H1 (cell line): ENCODE data around the gene OLA1. TPM values are rescaled to one million over a fixed set of nuclear protein-coding genes. Genes with fewer than 3 reads are reported as not detected.

ENCODE experiments used
- CTCF ChIA-PET: fragments of 300-600 bp; sonication (Branson Sonifier 250); formaldehyde crosslinking; loops from one replicate; lab custom pipeline; 2021; ENCODE audit not compliant: partially characterized antibody; lab: Charles Lee
- POLR2A ChIA-PET: fragments of 300-600 bp; sonication (Branson Sonifier 250); formaldehyde crosslinking; loops from one replicate; lab custom pipeline; 2021; ENCODE audit warnings: inconsistent platforms; ENCODE audit not compliant: partially characterized antibody; lab: Charles Lee
- DNase-seq, 2 experiments: peaks; one replicate each; pipeline versions ENCODE4 v3.0.0 to v3.0.0-alpha.2; 2010 to 2022; ENCODE audit warnings: low spot score in 2 of 2, low read depth in 1 of 2, mixed read lengths in 1 of 2
- FAIRE-seq: peaks from 2 replicates; lab custom pipeline; 2011; peaks lifted over from hg19 to GRCh38; lab: Jason Lieb, UNC
- H2AFZ ChIP-seq: 2 replicates; pipeline ENCODE4 v1.8.1; 2012; ENCODE audit warnings: low read length, inconsistent platforms
- H2AK5ac ChIP-seq: 2 replicates; pipeline ENCODE4 v1.6.1; 2013; ENCODE audit warnings: low read depth, low read length
- H2BK120ac ChIP-seq: replicated peaks from 2 replicates; pipeline ENCODE3; 2013; ENCODE audit warnings: low read depth, low read length, inconsistent platforms
- H2BK12ac ChIP-seq: 2 replicates; pipeline ENCODE4 v1.6.1; 2013; ENCODE audit warnings: low read depth, low read length
- H2BK15ac ChIP-seq: 2 replicates; pipeline ENCODE4 v1.6.1; 2013; ENCODE audit warnings: low read length
- H2BK20ac ChIP-seq: 2 replicates; pipeline ENCODE4 v1.6.1; 2013; ENCODE audit warnings: low read length
- H2BK5ac ChIP-seq: 2 replicates; pipeline ENCODE4 v1.6.1; 2013; ENCODE audit warnings: low read depth, low read length
- H3K14ac ChIP-seq: 2 replicates; pipeline ENCODE4 v1.6.1; 2013; ENCODE audit warnings: inconsistent platforms; ENCODE audit not compliant: insufficient read length
- H3K18ac ChIP-seq: 2 replicates; pipeline ENCODE4 v1.6.1; 2013; ENCODE audit warnings: low read length; ENCODE audit errors: extremely low read depth
- H3K23ac ChIP-seq: 2 replicates; pipeline ENCODE4 v1.6.1; 2013; ENCODE audit warnings: inconsistent platforms; ENCODE audit not compliant: insufficient read length
- H3K23me2 ChIP-seq: 2 replicates; pipeline ENCODE4 v1.6.1; 2013; ENCODE audit warnings: low read depth, low read length
- H3K27ac ChIP-seq: 2 replicates; pipeline ENCODE4 v1.6.1; 2011; ENCODE audit warnings: low read depth, low read length, inconsistent platforms
- H3K27me3 ChIP-seq, 4 experiments: replicated peaks in 1 of 4; 1 replicate in 1 of 4; 2 replicates in 3 of 4; pipeline versions ENCODE4 v1.6.1 to v1.8.1; 2011 to 2013; ENCODE audit warnings: low read length in 3 of 4, mild to moderate bottlenecking in 3 of 4, inconsistent platforms in 2 of 4, mixed read lengths in 2 of 4, moderate library complexity in 1 of 4; ENCODE audit not compliant: control insufficient read depth in 3 of 4, insufficient read depth in 3 of 4; ENCODE audit errors: extremely low read depth in 1 of 4
- H3K36me3 ChIP-seq, 4 experiments: 2 replicates each; pipeline versions ENCODE4 v1.6.1 to v1.8.1; 2011 to 2013; ENCODE audit warnings: mild to moderate bottlenecking in 4 of 4, low read length in 3 of 4, moderate library complexity in 2 of 4, control low read depth in 1 of 4, inconsistent platforms in 1 of 4; ENCODE audit not compliant: insufficient read depth in 4 of 4, control insufficient read depth in 2 of 4
- H3K4ac ChIP-seq: replicated peaks from 2 replicates; pipeline ENCODE3; 2013; ENCODE audit warnings: low read length, low read depth, mixed read lengths, inconsistent platforms; ENCODE audit not compliant: insufficient read length
- H3K4me1 ChIP-seq, 4 experiments: replicated peaks in 1 of 4; 1 replicate in 1 of 4; 2 replicates in 3 of 4; pipeline versions ENCODE4 v1.6.1 to v1.8.1; 2011 to 2013; ENCODE audit warnings: low read length in 3 of 4, inconsistent platforms in 2 of 4, mixed read lengths in 1 of 4; ENCODE audit not compliant: insufficient read depth in 4 of 4, control insufficient read depth in 3 of 4
- H3K4me2 ChIP-seq, 2 experiments: 2 replicates each; pipeline versions ENCODE4 v1.6.1 to v1.8.1; 2011 to 2013; ENCODE audit warnings: low read depth in 2 of 2, low read length in 2 of 2, control low read depth in 1 of 2, inconsistent platforms in 1 of 2, mild to moderate bottlenecking in 1 of 2; ENCODE audit not compliant: insufficient read depth in 1 of 2
- H3K4me3 ChIP-seq, 4 experiments: fragments of 200-600, 300-600 bp in 1 of 4; sonication (generic), shearing (Covaris generic), sonication (Bioruptor Twin) in 1 of 4; 2 replicates each; pipeline versions ENCODE4 v1.5.1 to v1.8.1; 2011 to 2016; ENCODE audit warnings: low read length in 4 of 4, low read depth in 3 of 4, control low read depth in 2 of 4, inconsistent platforms in 2 of 4, mild to moderate bottlenecking in 2 of 4, mixed read lengths in 1 of 4, moderate library complexity in 1 of 4; ENCODE audit not compliant: insufficient read depth in 2 of 4; ENCODE audit errors: extremely low read depth in 1 of 4
- H3K56ac ChIP-seq: replicated peaks from 2 replicates; pipeline ENCODE3; 2013; ENCODE audit warnings: low read depth, mild to moderate bottlenecking, mixed read lengths, low read length, inconsistent platforms; ENCODE audit not compliant: insufficient read length
- H3K79me1 ChIP-seq: 2 replicates; pipeline ENCODE4 v1.6.1; 2013; ENCODE audit warnings: low read depth, low read length, control low read depth
- H3K79me2 ChIP-seq, 2 experiments: 2 replicates each; pipeline versions ENCODE4 v1.6.1 to v1.8.1; 2012 to 2013; ENCODE audit warnings: low read length in 2 of 2, mild to moderate bottlenecking in 2 of 2, inconsistent platforms in 1 of 2; ENCODE audit not compliant: insufficient read depth in 2 of 2, control insufficient read depth in 1 of 2
- H3K9ac ChIP-seq, 4 experiments: replicated peaks in 1 of 4; 1 replicate in 1 of 4; 2 replicates in 3 of 4; pipeline versions ENCODE4 v1.6.1 to v1.8.1; 2011 to 2013; ENCODE audit warnings: low read depth in 3 of 4, low read length in 3 of 4, control low read depth in 2 of 4, mild to moderate bottlenecking in 2 of 4, moderate library complexity in 2 of 4, inconsistent platforms in 1 of 4; ENCODE audit errors: extremely low read depth in 1 of 4
- H3K9me3 ChIP-seq, 2 experiments: 2 replicates each; pipeline versions ENCODE4 v1.6.1 to v1.8.1; 2012 to 2013; ENCODE audit warnings: mild to moderate bottlenecking in 2 of 2, moderate library complexity in 2 of 2, control low read depth in 1 of 2, inconsistent platforms in 1 of 2, low read depth in 1 of 2, low read length in 1 of 2, mixed read lengths in 1 of 2; ENCODE audit not compliant: insufficient read depth in 2 of 2
- H4K20me1 ChIP-seq, 2 experiments: replicated peaks in 1 of 2; 2 replicates each; pipeline versions ENCODE3 to v1.8.1; 2011 to 2013; ENCODE audit warnings: inconsistent platforms in 2 of 2, low read length in 2 of 2, mild to moderate bottlenecking in 1 of 2; ENCODE audit not compliant: insufficient read depth in 2 of 2, control insufficient read depth in 1 of 2
- H4K5ac ChIP-seq: 2 replicates; pipeline ENCODE4 v1.6.1; 2013; ENCODE audit warnings: low read length, low read depth, mixed read lengths, inconsistent platforms; ENCODE audit not compliant: insufficient read length
- H4K8ac ChIP-seq: 2 replicates; pipeline ENCODE4 v1.8.0; 2013; ENCODE audit warnings: mild to moderate bottlenecking, moderate library complexity, low read length, inconsistent platforms; ENCODE audit not compliant: insufficient read depth; ENCODE audit errors: extremely low read depth
- H4K91ac ChIP-seq: replicated peaks from 2 replicates; pipeline ENCODE3; 2013; ENCODE audit warnings: low read length, mixed read lengths, inconsistent platforms; ENCODE audit not compliant: insufficient read length
- EGR1 ChIP-seq: IDR thresholded peaks from 2 replicates; pipeline ENCODE4 v1.6.1; 2011; ENCODE audit warnings: low read depth, low read length, borderline replicate concordance
- polyA plus RNA-seq, 7 experiments: library from polyadenylated mRNA; depleted of rRNA in 3 of 7; stranded (reverse) in 5 of 7; unstranded in 2 of 7; fragments of >200 nt in 5 of 7; fragments of 200-250 nt in 2 of 7; gene quantifications; 1 replicate in 5 of 7; 2 replicates in 1 of 7; 4 replicates in 1 of 7; pipeline versions ENCODE4 v1.2.1 to v1.2.3, GENCODE V29; 2011 to 2013; ENCODE audit warnings: missing spikeins in 2 of 7, mixed read lengths in 2 of 7
- total RNA-seq: library from RNA; stranded (reverse); fragmentation: NEBNext Ultra II Directional; extraction: Animal tissue kit (Norgen Biotek cat#: 25700); gene quantifications from 2 replicates; pipeline ENCODE4 v1.2.1, GENCODE V29; 2021

Gene OLA1
- total and polyA plus RNA-seq, 2 of the 8 experiments (the other 6 are each of a cell fraction or from before 2014, with no cell fraction given), result 39.3 to 158 TPM

- no peak overlapping the region for H3K4ac ChIP-seq
- H3K14ac ChIP-seq, result no peak overlapping the region
- no peak overlapping the region for H2BK15ac ChIP-seq
- POLR2A ChIA-PET, result interaction anchor here (1.2 kb wide), 1 partner anchor 38 kb away, joined by 3 read pairs; no protein-coding TSS in a partner anchor
- FAIRE-seq (no peak), DNase-seq (no peak)
- no peaks in the 10 kb centered on the region for H4K20me1 ChIP-seq
- H3K23me2 ChIP-seq, result no peaks in the 10 kb centered on the region; the same call in 1 of the 2 replicates
- no peak overlapping the region for H4K91ac ChIP-seq
- no peaks in the 10 kb centered on the region for H3K36me3 ChIP-seq
- CTCF ChIA-PET, result interaction anchor here (1.4 to 1.7 kb wide), 3 partner anchors 9 to 74 kb away, joined by 4 to 10 read pairs (median 6); no protein-coding TSS in a partner anchor
- H3K79me1 ChIP-seq, result no peaks in the 10 kb centered on the region; the same call in 1 of the 2 replicates
- H3K56ac ChIP-seq, result no peak overlapping the region
- H2BK120ac ChIP-seq, result no peak overlapping the region
- H3K4me1 ChIP-seq, result no peaks in the 10 kb centered on the region
- no peaks in the 10 kb centered on the region for H3K27me3 ChIP-seq
- no peak overlapping the region for H4K5ac ChIP-seq
- no peaks in the 10 kb centered on the region for H3K9me3 ChIP-seq
- no peak overlapping the region for H3K18ac ChIP-seq
- no peak overlapping the region for H3K9ac ChIP-seq
- H3K4me2 ChIP-seq, result no peak overlapping the region
- H2BK12ac ChIP-seq, result no peak overlapping the region
- no peak overlapping the region for H2BK5ac ChIP-seq
- no peak overlapping the region for H2BK20ac ChIP-seq
- peaks cover 0 to 26% of the 10 kb centered on the region in 2 experiments; a peak in 2 of 4 replicates for H3K79me2 ChIP-seq
- H3K4me3 ChIP-seq, result no peak overlapping the region
- H3K27ac ChIP-seq, result no peak overlapping the region
- no peak overlapping the region for H2AK5ac ChIP-seq
- H4K8ac ChIP-seq, result no peak overlapping the region
- H2AFZ ChIP-seq, result no peak overlapping the region
- TF ChIP-seq EGR1, result no peak
- H3K23ac ChIP-seq, result no peak overlapping the region
These were observed 36.4 kb downstream of the OLA1 start for GRCh38 chr2:174211954-174212353.
